H1 (cell line): ENCODE results near the gene SART1. TPM values are rescaled to one million over a fixed set of nuclear protein-coding genes. Genes with fewer than 3 reads are reported as not detected.
A peak's percentile ranks its signal among the peaks of the same experiment; 100 is the strongest.

Source experiments
- CTCF ChIA-PET: fragments of 300-600 bp; sonication (Branson Sonifier 250); formaldehyde crosslinking; loops from one replicate; lab custom pipeline; 2021; ENCODE audit not compliant: partially characterized antibody; lab: Charles Lee
- POLR2A ChIA-PET: fragments of 300-600 bp; sonication (Branson Sonifier 250); formaldehyde crosslinking; loops from one replicate; lab custom pipeline; 2021; ENCODE audit warnings: inconsistent platforms; ENCODE audit not compliant: partially characterized antibody; lab: Charles Lee
- DNase-seq, 2 experiments: peaks; one replicate each; pipeline versions ENCODE4 v3.0.0 to v3.0.0-alpha.2; 2010 to 2022; ENCODE audit warnings: low spot score in 2 of 2, low read depth in 1 of 2, mixed read lengths in 1 of 2
- FAIRE-seq: peaks from 2 replicates; lab custom pipeline; 2011; peaks lifted over from hg19 to GRCh38; lab: Jason Lieb, UNC
- H2AFZ ChIP-seq: 2 replicates; pipeline ENCODE4 v1.8.1; 2012; ENCODE audit warnings: low read length, inconsistent platforms
- H2AK5ac ChIP-seq: 2 replicates; pipeline ENCODE4 v1.6.1; 2013; ENCODE audit warnings: low read depth, low read length
- H2BK120ac ChIP-seq: replicated peaks from 2 replicates; pipeline ENCODE3; 2013; ENCODE audit warnings: low read depth, low read length, inconsistent platforms
- H2BK12ac ChIP-seq: 2 replicates; pipeline ENCODE4 v1.6.1; 2013; ENCODE audit warnings: low read depth, low read length
- H2BK15ac ChIP-seq: 2 replicates; pipeline ENCODE4 v1.6.1; 2013; ENCODE audit warnings: low read length
- H2BK20ac ChIP-seq: 2 replicates; pipeline ENCODE4 v1.6.1; 2013; ENCODE audit warnings: low read length
- H2BK5ac ChIP-seq: 2 replicates; pipeline ENCODE4 v1.6.1; 2013; ENCODE audit warnings: low read depth, low read length
- H3K14ac ChIP-seq: 2 replicates; pipeline ENCODE4 v1.6.1; 2013; ENCODE audit warnings: inconsistent platforms; ENCODE audit not compliant: insufficient read length
- H3K18ac ChIP-seq: 2 replicates; pipeline ENCODE4 v1.6.1; 2013; ENCODE audit warnings: low read length; ENCODE audit errors: extremely low read depth
- H3K23ac ChIP-seq: 2 replicates; pipeline ENCODE4 v1.6.1; 2013; ENCODE audit warnings: inconsistent platforms; ENCODE audit not compliant: insufficient read length
- H3K23me2 ChIP-seq: 2 replicates; pipeline ENCODE4 v1.6.1; 2013; ENCODE audit warnings: low read depth, low read length
- H3K27ac ChIP-seq: 2 replicates; pipeline ENCODE4 v1.6.1; 2011; ENCODE audit warnings: low read depth, low read length, inconsistent platforms
- H3K27me3 ChIP-seq, 4 experiments: replicated peaks in 1 of 4; 1 replicate in 1 of 4; 2 replicates in 3 of 4; pipeline versions ENCODE4 v1.6.1 to v1.8.1; 2011 to 2013; ENCODE audit warnings: low read length in 3 of 4, mild to moderate bottlenecking in 3 of 4, inconsistent platforms in 2 of 4, mixed read lengths in 2 of 4, moderate library complexity in 1 of 4; ENCODE audit not compliant: control insufficient read depth in 3 of 4, insufficient read depth in 3 of 4; ENCODE audit errors: extremely low read depth in 1 of 4
- H3K36me3 ChIP-seq, 4 experiments: 2 replicates each; pipeline versions ENCODE4 v1.6.1 to v1.8.1; 2011 to 2013; ENCODE audit warnings: mild to moderate bottlenecking in 4 of 4, low read length in 3 of 4, moderate library complexity in 2 of 4, control low read depth in 1 of 4, inconsistent platforms in 1 of 4; ENCODE audit not compliant: insufficient read depth in 4 of 4, control insufficient read depth in 2 of 4
- H3K4ac ChIP-seq: replicated peaks from 2 replicates; pipeline ENCODE3; 2013; ENCODE audit warnings: low read length, low read depth, mixed read lengths, inconsistent platforms; ENCODE audit not compliant: insufficient read length
- H3K4me1 ChIP-seq, 4 experiments: replicated peaks in 1 of 4; 1 replicate in 1 of 4; 2 replicates in 3 of 4; pipeline versions ENCODE4 v1.6.1 to v1.8.1; 2011 to 2013; ENCODE audit warnings: low read length in 3 of 4, inconsistent platforms in 2 of 4, mixed read lengths in 1 of 4; ENCODE audit not compliant: insufficient read depth in 4 of 4, control insufficient read depth in 3 of 4
- H3K4me2 ChIP-seq, 2 experiments: 2 replicates each; pipeline versions ENCODE4 v1.6.1 to v1.8.1; 2011 to 2013; ENCODE audit warnings: low read depth in 2 of 2, low read length in 2 of 2, control low read depth in 1 of 2, inconsistent platforms in 1 of 2, mild to moderate bottlenecking in 1 of 2; ENCODE audit not compliant: insufficient read depth in 1 of 2
- H3K4me3 ChIP-seq, 4 experiments: fragments of 200-600, 300-600 bp in 1 of 4; sonication (generic), shearing (Covaris generic), sonication (Bioruptor Twin) in 1 of 4; 2 replicates each; pipeline versions ENCODE4 v1.5.1 to v1.8.1; 2011 to 2016; ENCODE audit warnings: low read length in 4 of 4, low read depth in 3 of 4, control low read depth in 2 of 4, inconsistent platforms in 2 of 4, mild to moderate bottlenecking in 2 of 4, mixed read lengths in 1 of 4, moderate library complexity in 1 of 4; ENCODE audit not compliant: insufficient read depth in 2 of 4; ENCODE audit errors: extremely low read depth in 1 of 4
- H3K56ac ChIP-seq: replicated peaks from 2 replicates; pipeline ENCODE3; 2013; ENCODE audit warnings: low read depth, mild to moderate bottlenecking, mixed read lengths, low read length, inconsistent platforms; ENCODE audit not compliant: insufficient read length
- H3K79me1 ChIP-seq: 2 replicates; pipeline ENCODE4 v1.6.1; 2013; ENCODE audit warnings: low read depth, low read length, control low read depth
- H3K79me2 ChIP-seq, 2 experiments: 2 replicates each; pipeline versions ENCODE4 v1.6.1 to v1.8.1; 2012 to 2013; ENCODE audit warnings: low read length in 2 of 2, mild to moderate bottlenecking in 2 of 2, inconsistent platforms in 1 of 2; ENCODE audit not compliant: insufficient read depth in 2 of 2, control insufficient read depth in 1 of 2
- H3K9ac ChIP-seq, 4 experiments: replicated peaks in 1 of 4; 1 replicate in 1 of 4; 2 replicates in 3 of 4; pipeline versions ENCODE4 v1.6.1 to v1.8.1; 2011 to 2013; ENCODE audit warnings: low read depth in 3 of 4, low read length in 3 of 4, control low read depth in 2 of 4, mild to moderate bottlenecking in 2 of 4, moderate library complexity in 2 of 4, inconsistent platforms in 1 of 4; ENCODE audit errors: extremely low read depth in 1 of 4
- H3K9me3 ChIP-seq, 2 experiments: 2 replicates each; pipeline versions ENCODE4 v1.6.1 to v1.8.1; 2012 to 2013; ENCODE audit warnings: mild to moderate bottlenecking in 2 of 2, moderate library complexity in 2 of 2, control low read depth in 1 of 2, inconsistent platforms in 1 of 2, low read depth in 1 of 2, low read length in 1 of 2, mixed read lengths in 1 of 2; ENCODE audit not compliant: insufficient read depth in 2 of 2
- H4K20me1 ChIP-seq, 2 experiments: replicated peaks in 1 of 2; 2 replicates each; pipeline versions ENCODE3 to v1.8.1; 2011 to 2013; ENCODE audit warnings: inconsistent platforms in 2 of 2, low read length in 2 of 2, mild to moderate bottlenecking in 1 of 2; ENCODE audit not compliant: insufficient read depth in 2 of 2, control insufficient read depth in 1 of 2
- H4K5ac ChIP-seq: 2 replicates; pipeline ENCODE4 v1.6.1; 2013; ENCODE audit warnings: low read length, low read depth, mixed read lengths, inconsistent platforms; ENCODE audit not compliant: insufficient read length
- H4K8ac ChIP-seq: 2 replicates; pipeline ENCODE4 v1.8.0; 2013; ENCODE audit warnings: mild to moderate bottlenecking, moderate library complexity, low read length, inconsistent platforms; ENCODE audit not compliant: insufficient read depth; ENCODE audit errors: extremely low read depth
- H4K91ac ChIP-seq: replicated peaks from 2 replicates; pipeline ENCODE3; 2013; ENCODE audit warnings: low read length, mixed read lengths, inconsistent platforms; ENCODE audit not compliant: insufficient read length
- CBX5 ChIP-seq: fragments of 300-800, 300-1000 bp; sonication (generic); IDR thresholded peaks from 2 replicates; pipeline ENCODE4 v1.7.1; 2016; ENCODE audit warnings: antibody characterized with exemption, low read length, low read depth
- CHD1 ChIP-seq: IDR thresholded peaks from 2 replicates; pipeline ENCODE4 v1.6.1; 2012; ENCODE audit warnings: low read depth, low read length, improper control_type of control experiment
- KDM5A ChIP-seq: fragments of 200-600 bp; IDR thresholded peaks from 2 replicates; pipeline ENCODE4 v1.7.1; 2012; ENCODE audit warnings: mild to moderate bottlenecking, low read length, inconsistent platforms, mixed read lengths
- POU5F1 ChIP-seq: IDR thresholded peaks from 2 replicates; pipeline ENCODE4 v1.6.1; 2011; ENCODE audit warnings: low read depth, mild to moderate bottlenecking, low read length, moderate library complexity
- RBBP5 ChIP-seq: IDR thresholded peaks from 2 replicates; pipeline ENCODE4 v1.7.1; 2012; ENCODE audit warnings: low read depth, mild to moderate bottlenecking, inconsistent platforms, low read length, moderate library complexity, borderline replicate concordance
- RFX5 ChIP-seq: IDR thresholded peaks from 2 replicates; pipeline ENCODE4 v1.6.1; 2011; ENCODE audit warnings: low read depth, low read length, improper control_type of control experiment, borderline replicate concordance
- SAP30 ChIP-seq: fragments of 300-600 bp; sonication (generic); IDR thresholded peaks from 2 replicates; pipeline ENCODE4 v1.7.1; 2012; ENCODE audit warnings: low read length, moderate library complexity, mild to moderate bottlenecking, inconsistent platforms; ENCODE audit not compliant: insufficient read depth, insufficient replicate concordance
- SP1 ChIP-seq: IDR thresholded peaks from 2 replicates; pipeline ENCODE4 v1.6.1; 2011; ENCODE audit warnings: low read depth, low read length
- SP4 ChIP-seq: IDR thresholded peaks from 2 replicates; pipeline ENCODE4 v1.6.1; 2012; ENCODE audit warnings: low read length, inconsistent platforms
- TAF1 ChIP-seq: IDR thresholded peaks from 2 replicates; pipeline ENCODE4 v1.6.1; 2011; ENCODE audit warnings: mild to moderate bottlenecking, low read depth, low read length
- TAF7 ChIP-seq: optimal IDR thresholded peaks from 2 replicates; pipeline ENCODE3; 2011; ENCODE audit warnings: low read depth, mild to moderate bottlenecking, inconsistent platforms, low read length, moderate library complexity, borderline replicate concordance
- TBP ChIP-seq: IDR thresholded peaks from 2 replicates; pipeline ENCODE4 v1.6.1; 2011; ENCODE audit warnings: low read depth, low read length, improper control_type of control experiment
- TCF12 ChIP-seq: IDR thresholded peaks from 2 replicates; pipeline ENCODE4 v1.6.1; 2011; ENCODE audit warnings: low read depth, mild to moderate bottlenecking, low read length
- WGBS, 2 experiments: shearing (Covaris generic) in 1 of 2; methylation state at CpG; one replicate each; pipeline versions ENCODE4 v1.1.6 to v1.1.7; 2013 to 2015; ENCODE audit warnings: low lambda C conversion rate in 2 of 2, mixed read lengths in 2 of 2, inconsistent platforms in 1 of 2, low coverage in 1 of 2, missing lambda C conversion rate in 1 of 2; ENCODE audit not compliant: insufficient replicate concordance in 2 of 2, insufficient coverage in 1 of 2, insufficient read length in 1 of 2; ENCODE audit errors: extremely low coverage in 1 of 2, missing lambda C conversion rate in 1 of 2; 5-methylcytosine and 5-hydroxymethylcytosine counted together
- polyA plus RNA-seq, 7 experiments: library from polyadenylated mRNA; depleted of rRNA in 3 of 7; stranded (reverse) in 5 of 7; unstranded in 2 of 7; fragments of >200 nt in 5 of 7; fragments of 200-250 nt in 2 of 7; gene quantifications; 1 replicate in 5 of 7; 2 replicates in 1 of 7; 4 replicates in 1 of 7; pipeline versions ENCODE4 v1.2.1 to v1.2.3, GENCODE V29; 2011 to 2013; ENCODE audit warnings: missing spikeins in 2 of 7, mixed read lengths in 2 of 7
- total RNA-seq: library from RNA; stranded (reverse); fragmentation: NEBNext Ultra II Directional; extraction: Animal tissue kit (Norgen Biotek cat#: 25700); gene quantifications from 2 replicates; pipeline ENCODE4 v1.2.1, GENCODE V29; 2021
- TF ChIP-seq, protein P1 (sequence below): IDR thresholded peaks from 2 replicates; pipeline ENCODE4 v1.6.1; 2012; ENCODE audit warnings: inconsistent platforms

Gene SART1
- total and polyA plus RNA-seq, 2 of the 8 experiments (the other 6 are each of a cell fraction or from before 2014, with no cell fraction given): 9.7 to 46.1 TPM

DNA sequence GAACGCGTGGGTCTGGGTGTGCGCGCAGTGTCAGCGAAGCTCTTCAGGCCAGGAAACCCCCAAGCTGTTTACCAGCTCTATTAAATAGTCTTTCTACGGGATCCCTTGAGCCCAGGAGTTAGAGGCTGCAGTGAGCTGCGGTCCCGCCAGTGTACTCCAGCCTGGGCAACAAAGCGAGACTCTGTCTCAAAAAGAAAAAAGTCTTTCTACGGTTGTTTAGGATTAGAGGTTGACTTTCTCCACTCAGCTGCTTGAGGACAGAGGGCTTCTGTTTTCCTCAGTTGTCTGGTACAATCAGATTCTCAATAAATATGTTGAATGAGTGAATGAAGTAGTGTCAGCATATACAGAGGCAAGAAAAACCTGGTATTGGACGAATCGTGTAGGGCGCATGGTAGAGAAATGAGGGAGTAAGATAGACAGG lies 619 bp downstream of the SART1 start:
- peak overlapping the region; percentile 9 to 88 (median 86) for H3K9ac ChIP-seq
- ChIA-PET CTCF (interaction anchor here (0.9 to 1.3 kb wide), 4 partner anchors 15 to 74 kb away, joined by 3 read pairs; partner anchors contain the start of gene FIBP), POLR2A (interaction anchor here (0.6 to 1.6 kb wide), 10 partner anchors 9 to 109 kb away, joined by 3 to 5 read pairs (median 3); no protein-coding TSS in a partner anchor)
- peak overlapping the region; percentile 66 to 71 for H3K4me2 ChIP-seq
- peaks cover 12 to 29% (median 23%) of the 10 kb centered on the region in 4 experiments for H3K36me3 ChIP-seq
- peaks cover 0 to 14% (median 3%) of the 10 kb centered on the region in 4 experiments; a peak in 5 of 7 replicates for H3K4me1 ChIP-seq
- H4K8ac ChIP-seq: no peak overlapping the region
- H2BK15ac ChIP-seq: no peak overlapping the region
- no peak overlapping the region for H3K18ac ChIP-seq
- peaks cover 11 to 21% of the 10 kb centered on the region in 2 experiments for H3K79me2 ChIP-seq
- no peak overlapping the region for H3K14ac ChIP-seq
- H2BK20ac ChIP-seq: no peak overlapping the region
- H3K56ac ChIP-seq: no peak overlapping the region
- no peak overlapping the region for H2BK5ac ChIP-seq
- H3K4me3 ChIP-seq: peak overlapping the region; percentile 80 to 92 (median 88)
- WGBS, 2 experiments: 22% methylated on average over 10 of the region's 13 CpGs; no CpG with 5 or more reads in 1 of the 2 experiments
- FAIRE-seq (no peak), DNase-seq (no peak)
- peaks cover 14% of the 10 kb centered on the region; the same call in 1 of the 2 replicates for H3K23me2 ChIP-seq
- no peak overlapping the region for H2AK5ac ChIP-seq
- no peak overlapping the region for H2BK12ac ChIP-seq
- H4K20me1 ChIP-seq: peaks cover 1 to 11% of the 10 kb centered on the region in 2 experiments
- no peak overlapping the region for H2AFZ ChIP-seq
- H3K27ac ChIP-seq: no peak overlapping the region
- H3K79me1 ChIP-seq: peaks cover 9% of the 10 kb centered on the region
- no peaks in the 10 kb centered on the region for H3K9me3 ChIP-seq
- H3K27me3 ChIP-seq: no peaks in the 10 kb centered on the region
- no peak overlapping the region for H4K5ac ChIP-seq
- no peak overlapping the region for H3K4ac ChIP-seq
- no peak overlapping the region for H3K23ac ChIP-seq
- no peak overlapping the region for H4K91ac ChIP-seq
- TF ChIP-seq TAF7 (no peak), TAF1 (no peak), SP1 (no peak), CHD1 (no peak), TCF12 (no peak), KDM5A (no peak), SP4 (no peak), CBX5 (no peak), SAP30 (no peak), RFX5 (no peak), POU5F1 (no peak), TBP (no peak), RBBP5 (no peak)
- TF ChIP-seq, protein P1, sequence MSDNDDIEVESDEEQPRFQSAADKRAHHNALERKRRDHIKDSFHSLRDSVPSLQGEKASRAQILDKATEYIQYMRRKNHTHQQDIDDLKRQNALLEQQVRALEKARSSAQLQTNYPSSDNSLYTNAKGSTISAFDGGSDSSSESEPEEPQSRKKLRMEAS: no peak
- H2BK120ac ChIP-seq: no peak overlapping the region
